HepG2 (cell line): Measurements from ENCODE around the gene CPEB2. TPM values are rescaled to one million over a fixed set of nuclear protein-coding genes. Genes with fewer than 3 reads are reported as not detected.

Experiments used
- ATAC-seq: fragments of 200-7000 bp; cut with Tn5 transposase; 3 replicates; pipeline ENCODE4 v1.9.1; 2020; ENCODE audit warnings: mild to moderate bottlenecking, moderate library complexity
- BruUV-seq: library from RNA; stranded (reverse); fragments of 400-500 nt; replicated peaks from 2 replicates; lab custom pipeline; 2021; lab: Mats Ljungman, UMichigan
- CTCF ChIA-PET: fragments of 300-600 bp; formaldehyde crosslinking; extraction: SDS; loops from one replicate; lab custom pipeline; 2021; ENCODE audit warnings: low total read pairs, inconsistent platforms, low intra/inter-chr PET ratio; lab: Yijun Ruan, JAX
- POLR2A ChIA-PET: fragments of 350-600 bp; sonication (Branson Sonifier 250); formaldehyde crosslinking; loops from one replicate; lab custom pipeline; 2020; ENCODE audit warnings: antibody characterized with exemption, inconsistent platforms; lab: Yijun Ruan, JAX
- DNase-seq: peaks from one replicate; pipeline ENCODE4 v3.0.0-alpha.2; 2015; ENCODE audit warnings: low spot score
- FAIRE-seq: peaks from 3 replicates; lab custom pipeline; 2011; peaks lifted over from hg19 to GRCh38; lab: Jason Lieb, UNC
- H2AFZ ChIP-seq: one replicate; pipeline ENCODE4 v1.6.1; 2011; ENCODE audit warnings: low read length, inconsistent platforms
- H3K27ac ChIP-seq: fragments of 300-600 bp; 3 replicates; pipeline ENCODE4 v1.8.0; 2011; ENCODE audit warnings: mixed run types, mild to moderate bottlenecking, mixed read lengths, low read length, inconsistent platforms; ENCODE audit not compliant: insufficient read depth; ENCODE audit errors: extremely low read length
- H3K27me3 ChIP-seq, 2 experiments: fragments of 200-600 bp in 1 of 2; 2 replicates in 1 of 2; 3 replicates in 1 of 2; pipeline versions ENCODE4 v1.6.0 to v1.8.0; 2011; ENCODE audit warnings: low read length in 2 of 2, mild to moderate bottlenecking in 2 of 2, moderate library complexity in 2 of 2, inconsistent platforms in 1 of 2; ENCODE audit not compliant: insufficient read depth in 2 of 2, control insufficient read depth in 1 of 2
- H3K36me3 ChIP-seq, 2 experiments: fragments of 200-600 bp in 1 of 2; replicated peaks in 1 of 2; 2 replicates in 1 of 2; 3 replicates in 1 of 2; pipeline versions ENCODE4 v1.5.1 to v1.8.0; 2011; ENCODE audit warnings: low read length in 2 of 2, inconsistent platforms in 1 of 2; ENCODE audit not compliant: insufficient read depth in 2 of 2, control insufficient read depth in 1 of 2
- H3K4me1 ChIP-seq: 2 replicates; pipeline ENCODE4 v1.5.1; 2012; ENCODE audit warnings: low read length, inconsistent platforms; ENCODE audit not compliant: insufficient read depth
- H3K4me2 ChIP-seq: 2 replicates; pipeline ENCODE4 v1.6.0; 2011; ENCODE audit warnings: low read depth, low read length, inconsistent platforms
- H3K4me3 ChIP-seq, 3 experiments: fragments of 200-600 bp in 1 of 3; sonication (generic), shearing (Covaris generic) in 1 of 3; replicated peaks in 1 of 3; 2 replicates each; pipeline ENCODE4 v1.5.1; 2011 to 2016; ENCODE audit warnings: low read length in 3 of 3, inconsistent platforms in 2 of 3, low read depth in 2 of 3, mild to moderate bottlenecking in 2 of 3, control low read depth in 1 of 3, mixed read lengths in 1 of 3; ENCODE audit not compliant: insufficient read depth in 1 of 3
- H3K79me2 ChIP-seq: one replicate; pipeline ENCODE4 v1.6.1; 2011; ENCODE audit warnings: low read length, inconsistent platforms; ENCODE audit not compliant: insufficient read depth
- H3K9ac ChIP-seq: 2 replicates; pipeline ENCODE4 v1.6.0; 2011; ENCODE audit warnings: mild to moderate bottlenecking, low read depth, low read length, inconsistent platforms; ENCODE audit not compliant: insufficient read depth
- H3K9me3 ChIP-seq: 2 replicates; pipeline ENCODE4 v1.5.1; 2012; ENCODE audit warnings: mild to moderate bottlenecking, low read length
- H4K20me1 ChIP-seq: 2 replicates; pipeline ENCODE4 v1.6.0; 2011; ENCODE audit warnings: inconsistent platforms, mild to moderate bottlenecking, low read length, moderate library complexity; ENCODE audit not compliant: insufficient read depth
- ATF7 ChIP-seq, 2 experiments: fragments of 450-650 bp in 1 of 2; sonication (generic) in 1 of 2; formaldehyde crosslinking in 1 of 2; IDR thresholded peaks; 2 replicates each; pipeline versions ENCODE4 v1.4.0 to v1.6.1; 2016 to 2020; ENCODE audit warnings: antibody characterized with exemption in 1 of 2, mild to moderate bottlenecking in 1 of 2, missing genetic modification reagents in 1 of 2
- CREB1 ChIP-seq, 2 experiments: fragments of 450-650 bp in 1 of 2; IDR thresholded peaks; 2 replicates each; pipeline ENCODE4 v1.6.1; 2016 to 2017; ENCODE audit warnings: control low read depth in 1 of 2, mild to moderate bottlenecking in 1 of 2, missing compliant biosample characterization in 1 of 2, missing genetic modification characterization in 1 of 2
- KAT2B ChIP-seq: fragments of 150-350 bp; IDR thresholded peaks from 2 replicates; pipeline ENCODE4 v1.6.1; 2014; ENCODE audit warnings: low read depth, low read length, borderline replicate concordance
- in situ Hi-C: cut with HindIII; loops from 2 replicates; pipeline ENCODE4 v1.10.0; 2017; ENCODE audit warnings: low pct_unique_long_range_greater_than_20kb; ENCODE audit not compliant: extremely low pct_ligation_motif_present
- intact Hi-C: fragments of 100-400 bp; cut with micrococcal nuclease; formaldehyde crosslinking; loops from one replicate; pipeline ENCODE4 v1.10.0; 2022; ENCODE audit not compliant: unreplicated experiment
- polyA plus RNA-seq, 8 experiments: library from polyadenylated mRNA; depleted of rRNA in 3 of 8; stranded (reverse) in 7 of 8; unstranded in 1 of 8; fragments of >200 nt; fragmentation: Illumina TruSeq in 4 of 8; extraction: Trizol in 4 of 8; gene quantifications; 2 replicates each; pipeline versions ENCODE4 v1.2.1 to v1.2.3, GENCODE V29; 2011 to 2016; ENCODE audit warnings: low read depth in 4 of 8, missing spikeins in 1 of 8, mixed read lengths in 1 of 8; ENCODE audit not compliant: insufficient read depth in 1 of 8
- total RNA-seq, 5 experiments: library from RNA; depleted of rRNA; stranded (reverse); fragments of >200 nt; fragmentation: Illumina TruSeq; extraction: Trizol; gene quantifications; 2 replicates each; pipeline ENCODE4 v1.2.3, GENCODE V29; 2016; ENCODE audit warnings: low read depth in 1 of 5
- TF ChIP-seq, protein P1 (sequence below): sonication (generic); formaldehyde crosslinking; IDR thresholded peaks from 2 replicates; pipeline ENCODE4 v1.5.1; 2020; ENCODE audit warnings: missing genetic modification reagents, mild to moderate bottlenecking, borderline replicate concordance
- TF ChIP-seq, protein P2 (sequence below): sonication (generic); formaldehyde crosslinking; IDR thresholded peaks from 2 replicates; pipeline ENCODE4 v1.5.0; 2020; ENCODE audit warnings: missing genetic modification reagents
- TF ChIP-seq, protein P3 (sequence below): sonication (generic); formaldehyde crosslinking; IDR thresholded peaks from 2 replicates; pipeline ENCODE4 v1.4.0; 2020; ENCODE audit warnings: missing genetic modification reagents

Gene CPEB2
- total and polyA plus RNA-seq, 2 of the 13 experiments (the other 11 are each of a cell fraction or from before 2014, with no cell fraction given): 2.0 to 2.5 TPM

DNA sequence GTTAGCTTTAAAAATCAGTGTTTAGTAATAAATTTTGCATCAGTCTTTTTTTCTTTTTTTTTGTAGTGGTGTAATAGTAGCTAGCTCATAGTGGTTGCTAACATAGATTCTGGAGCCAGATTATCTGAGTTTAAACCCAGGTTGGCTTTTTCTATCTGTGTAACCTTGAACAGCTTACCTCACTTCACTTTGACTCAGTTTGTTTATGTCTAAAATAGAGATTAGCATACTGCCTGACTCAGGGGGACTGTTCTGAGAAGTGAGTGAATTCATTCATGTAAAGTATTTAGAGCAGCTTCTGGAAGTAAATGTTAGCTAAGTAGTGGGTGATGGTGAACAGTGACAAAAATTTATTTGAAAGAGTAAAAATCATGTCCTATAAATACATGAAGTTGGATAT lies 32.9 kb downstream of the CPEB2 start (continued):
- TF ChIP-seq, protein P1, sequence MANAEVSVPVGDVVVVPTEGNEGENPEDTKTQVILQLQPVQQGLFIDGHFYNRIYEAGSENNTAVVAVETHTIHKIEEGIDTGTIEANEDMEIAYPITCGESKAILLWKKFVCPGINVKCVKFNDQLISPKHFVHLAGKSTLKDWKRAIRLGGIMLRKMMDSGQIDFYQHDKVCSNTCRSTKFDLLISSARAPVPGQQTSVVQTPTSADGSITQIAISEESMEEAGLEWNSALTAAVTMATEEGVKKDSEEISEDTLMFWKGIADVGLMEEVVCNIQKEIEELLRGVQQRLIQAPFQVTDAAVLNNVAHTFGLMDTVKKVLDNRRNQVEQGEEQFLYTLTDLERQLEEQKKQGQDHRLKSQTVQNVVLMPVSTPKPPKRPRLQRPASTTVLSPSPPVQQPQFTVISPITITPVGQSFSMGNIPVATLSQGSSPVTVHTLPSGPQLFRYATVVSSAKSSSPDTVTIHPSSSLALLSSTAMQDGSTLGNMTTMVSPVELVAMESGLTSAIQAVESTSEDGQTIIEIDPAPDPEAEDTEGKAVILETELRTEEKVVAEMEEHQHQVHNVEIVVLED (CRISPR knock-in tag): no peak
- TF ChIP-seq KAT2B: no peak

DNA sequence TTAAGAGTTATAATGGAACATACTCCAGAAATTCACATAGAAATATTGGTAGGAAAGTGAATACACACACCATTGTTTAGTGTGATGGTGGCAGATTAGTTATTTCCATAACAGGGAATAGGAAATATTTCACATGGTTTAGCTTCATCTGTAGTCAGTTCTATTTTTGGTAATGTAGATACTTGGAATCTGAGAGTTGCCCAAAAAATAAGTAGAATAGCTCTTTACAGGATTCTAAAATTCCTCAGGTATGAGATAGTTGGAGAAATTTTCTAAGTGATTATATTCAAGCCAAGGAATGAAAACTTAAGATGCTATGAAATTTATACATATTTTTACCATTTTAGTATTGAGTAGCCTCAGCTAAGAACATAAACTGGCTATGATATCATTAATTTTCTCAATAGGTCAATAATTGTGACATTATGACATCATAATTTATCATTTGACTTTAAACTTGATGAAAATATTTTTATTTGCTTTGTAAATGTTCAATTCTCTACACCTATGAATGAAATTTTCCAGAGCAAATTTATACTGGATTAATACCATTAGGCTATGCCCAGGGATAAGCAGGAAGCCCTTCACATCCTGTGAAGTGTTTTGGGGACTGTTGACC lies 35.8 kb downstream of the CPEB2 start:
- CTCF ChIA-PET: no interaction called here
- in situ Hi-C loops: no loop called here
- FAIRE-seq: no peak

More for the DNA sequence above, 35.8 kb downstream of the CPEB2 start:
- Histone ChIP-seq H3K9me3 (no peaks in the 10 kb centered on the region), H2AFZ (no peak overlapping the region), H3K9ac (no peak overlapping the region), H3K79me2 (no peaks in the 10 kb centered on the region), H3K27me3 (no peaks in the 10 kb centered on the region), H3K4me3 (no peak overlapping the region), H3K4me1 (no peaks in the 10 kb centered on the region; the same call in 1 of the 2 replicates), H3K4me2 (no peak overlapping the region), H3K27ac (no peak overlapping the region), H3K36me3 (peaks cover 0 to 8% of the 10 kb centered on the region in 2 experiments; a peak in 1 of 5 replicates), H4K20me1 (no peaks in the 10 kb centered on the region)
- POLR2A ChIA-PET: no interaction called here
- 0 out of 2 replicates have a peak, but pooled peaks have one; percentile 17 for TF ChIP-seq CREB1 (IDR thresholded peaks at IDR 0.05)
- no peak for TF ChIP-seq CREB1 (CRISPR knock-in tag; IDR thresholded peaks at IDR 0.05)
- TF ChIP-seq, protein P2, sequence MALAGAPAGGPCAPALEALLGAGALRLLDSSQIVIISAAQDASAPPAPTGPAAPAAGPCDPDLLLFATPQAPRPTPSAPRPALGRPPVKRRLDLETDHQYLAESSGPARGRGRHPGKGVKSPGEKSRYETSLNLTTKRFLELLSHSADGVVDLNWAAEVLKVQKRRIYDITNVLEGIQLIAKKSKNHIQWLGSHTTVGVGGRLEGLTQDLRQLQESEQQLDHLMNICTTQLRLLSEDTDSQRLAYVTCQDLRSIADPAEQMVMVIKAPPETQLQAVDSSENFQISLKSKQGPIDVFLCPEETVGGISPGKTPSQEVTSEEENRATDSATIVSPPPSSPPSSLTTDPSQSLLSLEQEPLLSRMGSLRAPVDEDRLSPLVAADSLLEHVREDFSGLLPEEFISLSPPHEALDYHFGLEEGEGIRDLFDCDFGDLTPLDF: no peak
- peak; percentile 90 for TF ChIP-seq ATF7 (IDR thresholded peaks at IDR 0.05)
- no peak for TF ChIP-seq ATF7 (CRISPR knock-in tag; IDR thresholded peaks at IDR 0.05)
- TF ChIP-seq, protein P3, sequence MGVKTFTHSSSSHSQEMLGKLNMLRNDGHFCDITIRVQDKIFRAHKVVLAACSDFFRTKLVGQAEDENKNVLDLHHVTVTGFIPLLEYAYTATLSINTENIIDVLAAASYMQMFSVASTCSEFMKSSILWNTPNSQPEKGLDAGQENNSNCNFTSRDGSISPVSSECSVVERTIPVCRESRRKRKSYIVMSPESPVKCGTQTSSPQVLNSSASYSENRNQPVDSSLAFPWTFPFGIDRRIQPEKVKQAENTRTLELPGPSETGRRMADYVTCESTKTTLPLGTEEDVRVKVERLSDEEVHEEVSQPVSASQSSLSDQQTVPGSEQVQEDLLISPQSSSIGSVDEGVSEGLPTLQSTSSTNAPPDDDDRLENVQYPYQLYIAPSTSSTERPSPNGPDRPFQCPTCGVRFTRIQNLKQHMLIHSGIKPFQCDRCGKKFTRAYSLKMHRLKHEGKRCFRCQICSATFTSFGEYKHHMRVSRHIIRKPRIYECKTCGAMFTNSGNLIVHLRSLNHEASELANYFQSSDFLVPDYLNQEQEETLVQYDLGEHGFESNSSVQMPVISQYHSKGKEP: no peak
- intact Hi-C loops: no loop called here
- DNase-seq (no peak), ATAC-seq (no peak)
- BruUV-seq: no TSS peak
